Keratinocyte (primary cell): ENCODE measurements around the gene DPP7. TPM values are rescaled to one million over a fixed set of nuclear protein-coding genes. Genes with fewer than 3 reads are reported as not detected.

ENCODE experiments used
- DNase-seq: peaks from one replicate; pipeline ENCODE4 v3.0.0-alpha.2; 2011; ENCODE audit warnings: low read depth, missing footprints, low spot score
- FAIRE-seq: peaks from 2 replicates; lab custom pipeline; 2011; peaks lifted over from hg19 to GRCh38; lab: Jason Lieb, UNC
- H2AFZ ChIP-seq: 2 replicates; pipeline ENCODE4 v1.6.0; 2012; ENCODE audit warnings: low read length, control low read depth, inconsistent platforms; ENCODE audit not compliant: control insufficient read depth
- H3K27ac ChIP-seq: 2 replicates; pipeline ENCODE4 v1.5.1; 2011; ENCODE audit warnings: low read length; ENCODE audit not compliant: control insufficient read depth, insufficient read depth
- H3K27me3 ChIP-seq: 3 replicates; pipeline ENCODE4 v1.6.0; 2011; ENCODE audit warnings: low read length; ENCODE audit not compliant: control insufficient read depth, insufficient read depth; ENCODE audit errors: extremely low read depth
- H3K36me3 ChIP-seq, 2 experiments: 2 replicates in 1 of 2; 3 replicates in 1 of 2; pipeline ENCODE4 v1.5.1; 2011; ENCODE audit warnings: low read length in 2 of 2, mild to moderate bottlenecking in 1 of 2; ENCODE audit not compliant: control insufficient read depth in 2 of 2, insufficient read depth in 2 of 2; ENCODE audit errors: extremely low read depth in 1 of 2
- H3K4me1 ChIP-seq: 3 replicates; pipeline ENCODE4 v1.5.1; 2011; ENCODE audit warnings: low read length; ENCODE audit not compliant: control insufficient read depth, insufficient read depth; ENCODE audit errors: extremely low read depth
- H3K4me2 ChIP-seq: 3 replicates; pipeline ENCODE4 v1.6.0; 2011; ENCODE audit warnings: low read depth, low read length; ENCODE audit not compliant: control insufficient read depth, insufficient read depth; ENCODE audit errors: extremely low read depth
- H3K4me3 ChIP-seq, 3 experiments: fragments of 200-600 bp in 1 of 3; sonication (generic) in 1 of 3; 2 replicates in 2 of 3; 3 replicates in 1 of 3; pipeline ENCODE4 v1.5.1; 2011 to 2016; ENCODE audit warnings: low read length in 3 of 3, mild to moderate bottlenecking in 3 of 3, control low read depth in 2 of 3, inconsistent platforms in 1 of 3, low read depth in 1 of 3, mixed read lengths in 1 of 3, mixed run types in 1 of 3, moderate library complexity in 1 of 3; ENCODE audit not compliant: control insufficient read depth in 2 of 3, insufficient read depth in 2 of 3; ENCODE audit errors: extremely low read depth in 1 of 3
- H3K79me2 ChIP-seq: 2 replicates; pipeline ENCODE4 v1.6.0; 2012; ENCODE audit warnings: low read length; ENCODE audit not compliant: control insufficient read depth, insufficient read depth
- H3K9ac ChIP-seq: 3 replicates; pipeline ENCODE4 v1.6.0; 2011; ENCODE audit warnings: low read length; ENCODE audit not compliant: control insufficient read depth, insufficient read depth; ENCODE audit errors: extremely low read depth
- H3K9me1 ChIP-seq: 3 replicates; pipeline ENCODE4 v1.6.0; 2011; ENCODE audit warnings: low read length; ENCODE audit not compliant: control insufficient read depth, insufficient read depth; ENCODE audit errors: extremely low read depth
- H3K9me3 ChIP-seq: 2 replicates; pipeline ENCODE4 v1.5.1; 2012; ENCODE audit warnings: low read depth, low read length; ENCODE audit not compliant: control insufficient read depth
- H4K20me1 ChIP-seq: 3 replicates; pipeline ENCODE4 v1.6.0; 2011; ENCODE audit warnings: low read length; ENCODE audit not compliant: control insufficient read depth, insufficient read depth; ENCODE audit errors: extremely low read depth
- CTCF ChIP-seq, 3 experiments: IDR thresholded peaks in 1 of 3; conservative IDR thresholded peaks in 1 of 3; optimal IDR thresholded peaks in 1 of 3; 2 replicates in 2 of 3; 3 replicates in 1 of 3; pipeline versions ENCODE3 to v1.5.1; 2011; ENCODE audit warnings: low read length in 3 of 3, mild to moderate bottlenecking in 3 of 3, moderate library complexity in 2 of 3, control low read depth in 1 of 3, inconsistent platforms in 1 of 3; ENCODE audit not compliant: insufficient read depth in 2 of 3; ENCODE audit errors: extremely low read depth in 1 of 3
- EZH2 ChIP-seq: IDR thresholded peaks from one replicate; pipeline ENCODE4 v1.6.1; 2012; ENCODE audit warnings: inconsistent platforms, mild to moderate bottlenecking, low read length, moderate library complexity
- dilution Hi-C: fragments of 300-500 bp; cut with MboI; formaldehyde crosslinking; loops from one replicate; pipeline ENCODE4 v1.7.0; 2020; ENCODE audit warnings: low sequenced_read_pairs; ENCODE audit not compliant: extremely low pct_ligation_motif_present
- polyA plus RNA-seq, 5 experiments: library from polyadenylated mRNA; depleted of rRNA in 3 of 5; stranded (reverse) in 3 of 5; stranded (forward) in 1 of 5; unstranded in 1 of 5; fragments of >200 nt; gene quantifications; 1 replicate in 1 of 5; 2 replicates in 3 of 5; 3 replicates in 1 of 5; pipeline versions ENCODE4 v1.2.1 to v1.2.3, GENCODE V29; 2011 to 2012; ENCODE audit warnings: missing spikeins in 2 of 5, low read depth in 1 of 5, low replicate concordance in 1 of 5

DPP7 gene
- polyA plus RNA-seq, 1 donor (not counting 4 experiments of a cell fraction or from before 2014, with no cell fraction given) = 35.3 TPM

DNA sequence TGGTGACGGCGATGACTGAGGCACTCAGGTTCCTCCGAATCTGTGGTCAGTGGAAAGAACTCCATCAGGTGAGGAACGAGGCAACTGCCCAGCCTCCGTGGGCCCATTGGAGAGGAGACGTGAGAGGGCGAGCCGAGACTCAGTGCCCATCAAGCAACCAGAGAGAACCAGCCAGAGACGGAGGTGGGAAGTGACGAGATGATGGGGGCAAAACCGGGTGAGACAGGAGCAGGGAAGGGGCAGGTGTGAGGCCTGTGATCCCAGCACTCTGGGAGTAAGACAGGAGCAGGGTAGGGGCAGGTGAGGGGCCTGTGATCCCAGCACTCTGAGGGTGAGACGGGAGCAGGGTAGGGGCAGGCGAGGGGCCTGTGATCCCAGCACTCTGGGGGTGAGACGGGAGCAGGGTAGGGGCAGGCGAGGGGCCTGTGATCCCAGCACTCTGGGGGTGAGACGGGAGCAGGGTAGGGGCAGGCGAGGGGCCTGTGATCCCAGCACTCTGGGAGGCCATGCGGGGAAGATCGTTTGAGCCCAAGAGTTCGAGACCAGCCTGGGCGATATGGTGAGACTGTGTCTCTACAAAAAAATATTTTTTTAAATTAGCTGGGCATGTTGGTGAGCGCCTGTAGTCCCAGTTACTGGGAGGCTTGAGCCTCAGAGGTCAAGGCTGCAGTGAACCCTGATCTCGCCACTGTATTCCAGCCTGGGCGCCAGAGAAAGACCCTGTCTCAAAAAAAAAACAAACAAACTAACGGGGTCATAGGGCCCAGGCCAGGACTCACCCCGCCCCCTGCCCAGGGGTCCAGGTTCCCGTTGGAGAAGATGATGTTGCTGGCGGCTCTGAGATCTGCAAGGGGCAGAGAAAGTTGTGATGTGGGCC lies 3.4 kb downstream of the DPP7 start:
- no peak for TF ChIP-seq EZH2
- TF ChIP-seq CTCF (optimal IDR thresholded peaks at IDR 0.05 in 1 of 3, IDR thresholded peaks at IDR 0.05 in 1 of 3, conservative IDR thresholded peaks at IDR 0.05 in 1 of 3; ENCODE audit: extremely low read depth in 1 of 3, insufficient read depth in 2 of 3, low read length in 3 of 3) = no peak
- Histone ChIP-seq H3K9me1 (no peaks in the 10 kb centered on the region), H3K79me2 (no peaks in the 10 kb centered on the region), H3K4me2 (no peak overlapping the region), H3K4me1 (no peaks in the 10 kb centered on the region), H3K9ac (no peak overlapping the region), H2AFZ (no peak overlapping the region), H3K27me3 (peaks cover 6% of the 10 kb centered on the region), H3K27ac (no peak overlapping the region), H4K20me1 (no peaks in the 10 kb centered on the region), H3K9me3 (no peaks in the 10 kb centered on the region), H3K36me3 (peaks cover 0 to 9% of the 10 kb centered on the region in 2 experiments), H3K4me3 (no peak overlapping the region)
- dilution Hi-C loops = no loop called here
- DNase-seq (no peak), FAIRE-seq (no peak)

- dilution Hi-C loops = no loop called here
- FAIRE-seq = no peak
These were observed 4.2 kb downstream of the DPP7 start for GRCh38 chr9:137110147-137110910.

More at GRCh38 chr9:137110147-137110910, 4.2 kb downstream of the DPP7 start:
- no peak for DNase-seq
- no peak for TF ChIP-seq CTCF (optimal IDR thresholded peaks at IDR 0.05 in 1 of 3, IDR thresholded peaks at IDR 0.05 in 1 of 3, conservative IDR thresholded peaks at IDR 0.05 in 1 of 3; ENCODE audit: extremely low read depth in 1 of 3, insufficient read depth in 2 of 3, low read length in 3 of 3)
- TF ChIP-seq EZH2 = no peak
- H3K9me3 ChIP-seq = no peaks in the 10 kb centered on the region
- no peaks in the 10 kb centered on the region for H3K4me1 ChIP-seq
- no peaks in the 10 kb centered on the region for H3K27me3 ChIP-seq
- no peak overlapping the region for H3K4me3 ChIP-seq
- peaks cover under 1 to 12% of the 10 kb centered on the region in 2 experiments for H3K36me3 ChIP-seq
- H3K9me1 ChIP-seq = no peaks in the 10 kb centered on the region
- no peak overlapping the region for H3K4me2 ChIP-seq
- no peak overlapping the region for H2AFZ ChIP-seq
- H3K27ac ChIP-seq = no peak overlapping the region
- H3K79me2 ChIP-seq = no peaks in the 10 kb centered on the region
- no peaks in the 10 kb centered on the region for H4K20me1 ChIP-seq
- H3K9ac ChIP-seq = no peak overlapping the region
